ENCODE data around the gene BOD1.

DNA sequence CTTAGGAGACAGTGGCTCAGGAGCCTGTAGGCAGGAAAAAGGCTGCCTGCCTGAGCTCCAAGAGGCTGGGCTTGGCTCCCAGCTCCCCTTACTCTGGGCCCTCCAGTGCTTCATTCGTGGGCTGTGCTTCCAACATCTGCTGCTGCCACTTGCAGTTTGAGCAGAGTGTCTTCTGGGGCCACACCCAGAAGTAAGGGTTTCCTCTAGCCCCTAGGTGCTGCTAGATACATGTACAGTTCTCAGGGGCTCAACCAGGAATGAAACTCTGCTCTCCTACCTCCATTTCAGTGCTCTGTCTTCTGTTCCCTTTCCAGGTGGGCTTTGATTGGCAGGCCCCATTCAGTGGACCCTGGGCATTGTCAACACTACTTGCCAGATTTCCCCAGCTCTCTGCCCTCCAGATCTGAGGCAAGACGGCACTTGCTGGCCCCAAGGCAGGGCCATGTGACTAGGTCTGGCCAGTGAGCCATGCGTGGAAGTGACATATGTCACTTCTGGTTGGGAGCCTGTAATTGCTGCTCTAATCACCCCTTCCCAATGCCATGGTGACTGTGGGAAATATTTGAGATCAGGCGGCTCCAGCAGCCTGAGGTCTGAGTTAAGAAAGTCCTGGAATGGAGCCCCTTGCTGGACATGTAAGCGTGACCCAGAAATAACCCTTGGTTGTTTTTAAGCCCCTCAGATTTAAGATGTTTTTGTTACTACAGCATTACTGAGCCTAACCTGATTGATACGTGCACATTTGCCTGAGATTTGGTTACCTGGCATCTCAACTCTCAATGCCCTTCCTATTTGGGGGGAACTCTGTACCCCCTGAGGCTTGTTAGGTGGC is 9.4 kb upstream of the BOD1 start:
- TF ChIP-seq, protein P1, sequence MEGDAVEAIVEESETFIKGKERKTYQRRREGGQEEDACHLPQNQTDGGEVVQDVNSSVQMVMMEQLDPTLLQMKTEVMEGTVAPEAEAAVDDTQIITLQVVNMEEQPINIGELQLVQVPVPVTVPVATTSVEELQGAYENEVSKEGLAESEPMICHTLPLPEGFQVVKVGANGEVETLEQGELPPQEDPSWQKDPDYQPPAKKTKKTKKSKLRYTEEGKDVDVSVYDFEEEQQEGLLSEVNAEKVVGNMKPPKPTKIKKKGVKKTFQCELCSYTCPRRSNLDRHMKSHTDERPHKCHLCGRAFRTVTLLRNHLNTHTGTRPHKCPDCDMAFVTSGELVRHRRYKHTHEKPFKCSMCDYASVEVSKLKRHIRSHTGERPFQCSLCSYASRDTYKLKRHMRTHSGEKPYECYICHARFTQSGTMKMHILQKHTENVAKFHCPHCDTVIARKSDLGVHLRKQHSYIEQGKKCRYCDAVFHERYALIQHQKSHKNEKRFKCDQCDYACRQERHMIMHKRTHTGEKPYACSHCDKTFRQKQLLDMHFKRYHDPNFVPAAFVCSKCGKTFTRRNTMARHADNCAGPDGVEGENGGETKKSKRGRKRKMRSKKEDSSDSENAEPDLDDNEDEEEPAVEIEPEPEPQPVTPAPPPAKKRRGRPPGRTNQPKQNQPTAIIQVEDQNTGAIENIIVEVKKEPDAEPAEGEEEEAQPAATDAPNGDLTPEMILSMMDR (IDR thresholded peaks at IDR 0.05), result no peak
- TF ChIP-seq POLR2A (IDR thresholded peaks at IDR 0.05), result no peak
